Gastrocnemius medialis (tissue), 4 donors: Measurements from ENCODE around the gene SDR42E1.

Experiments
- CTCF ChIP-seq, 5 experiments: fragments of 450-650 bp in 3 of 5; fragments of 200-600 bp in 2 of 5; sonication (generic) in 2 of 5; IDR thresholded peaks in 4 of 5; conservative IDR thresholded peaks in 1 of 5; 1 replicate in 4 of 5; 2 replicates in 1 of 5; pipeline ENCODE4 v1.5.1; 2016 to 2019; ENCODE audit warnings: antibody characterized with exemption in 5 of 5, mild to moderate bottlenecking in 3 of 5, moderate library complexity in 3 of 5
- POLR2A ChIP-seq, 2 donors: fragments of 450-650 bp; IDR thresholded peaks; one replicate each; pipeline ENCODE4 v1.6.1; 2017; ENCODE audit warnings: antibody characterized with exemption in 2 of 2, mild to moderate bottlenecking in 2 of 2, moderate library complexity in 2 of 2

DNA sequence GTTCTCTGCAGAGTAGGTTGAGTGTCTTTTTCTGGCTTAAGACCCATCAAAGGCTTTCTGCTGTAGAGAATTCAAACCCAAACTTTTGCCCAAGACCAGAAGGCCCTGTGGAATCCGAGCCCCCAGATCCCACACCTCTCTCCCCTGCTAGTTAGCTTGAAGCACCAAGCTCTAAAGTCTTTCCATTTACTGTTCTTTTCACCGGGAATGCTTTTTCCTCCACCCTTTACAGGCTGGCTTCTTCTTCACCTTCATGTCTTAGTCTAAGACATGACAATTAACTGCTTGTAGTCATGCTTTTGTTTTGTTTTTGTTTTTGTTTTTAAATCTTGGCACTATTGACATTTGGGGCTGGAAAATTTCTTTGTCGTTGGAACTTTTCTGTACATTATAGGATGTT is 39.2 kb upstream of the SDR42E1 start:
- no peak for TF ChIP-seq CTCF (IDR thresholded peaks at IDR 0.05 in 4 of 5, conservative IDR thresholded peaks at IDR 0.05 in 1 of 5)
- no peak for TF ChIP-seq POLR2A (IDR thresholded peaks at IDR 0.05)
